AG04449 (cell line): ENCODE data around the gene NRK.
"Not testable (repeated sequence)": the region's sequence is repeated elsewhere in the genome, so short reads cannot be mapped to it uniquely, and the experiment has no call there.

Source experiments
- CTCF ChIA-PET: fragments of 350-600 bp; formaldehyde crosslinking; extraction: SDS; loops from one replicate; lab custom pipeline; 2021; ENCODE audit warnings: antibody characterized with exemption; lab: Yijun Ruan, JAX
- POLR2A ChIA-PET: fragments of 400-600, 350-600 bp; formaldehyde crosslinking; extraction: SDS; loops from one replicate; lab custom pipeline; 2020; ENCODE audit warnings: antibody characterized with exemption, inconsistent platforms; lab: Yijun Ruan, JAX
- DNase-seq: peaks from one replicate; pipeline ENCODE4 v3.0.0-alpha.2; 2010; ENCODE audit warnings: low read depth, low spot score
- H3K4me3 ChIP-seq: 2 replicates; pipeline ENCODE4 v1.5.1; 2011; ENCODE audit warnings: low read depth, mild to moderate bottlenecking, control low read depth, low read length
- TF ChIP-seq, protein P1 (sequence below): IDR thresholded peaks from one replicate; pipeline ENCODE4 v1.5.1; 2011; ENCODE audit warnings: mild to moderate bottlenecking, moderate library complexity, low read length, control low read depth, inconsistent platforms; ENCODE audit not compliant: insufficient read depth; ENCODE audit errors: missing control alignments

The NRK gene

GRCh38 chrX:105945266-105945665, 122.9 kb downstream of the NRK start:
- TF ChIP-seq, protein P1, sequence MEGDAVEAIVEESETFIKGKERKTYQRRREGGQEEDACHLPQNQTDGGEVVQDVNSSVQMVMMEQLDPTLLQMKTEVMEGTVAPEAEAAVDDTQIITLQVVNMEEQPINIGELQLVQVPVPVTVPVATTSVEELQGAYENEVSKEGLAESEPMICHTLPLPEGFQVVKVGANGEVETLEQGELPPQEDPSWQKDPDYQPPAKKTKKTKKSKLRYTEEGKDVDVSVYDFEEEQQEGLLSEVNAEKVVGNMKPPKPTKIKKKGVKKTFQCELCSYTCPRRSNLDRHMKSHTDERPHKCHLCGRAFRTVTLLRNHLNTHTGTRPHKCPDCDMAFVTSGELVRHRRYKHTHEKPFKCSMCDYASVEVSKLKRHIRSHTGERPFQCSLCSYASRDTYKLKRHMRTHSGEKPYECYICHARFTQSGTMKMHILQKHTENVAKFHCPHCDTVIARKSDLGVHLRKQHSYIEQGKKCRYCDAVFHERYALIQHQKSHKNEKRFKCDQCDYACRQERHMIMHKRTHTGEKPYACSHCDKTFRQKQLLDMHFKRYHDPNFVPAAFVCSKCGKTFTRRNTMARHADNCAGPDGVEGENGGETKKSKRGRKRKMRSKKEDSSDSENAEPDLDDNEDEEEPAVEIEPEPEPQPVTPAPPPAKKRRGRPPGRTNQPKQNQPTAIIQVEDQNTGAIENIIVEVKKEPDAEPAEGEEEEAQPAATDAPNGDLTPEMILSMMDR = no peak
- POLR2A ChIA-PET = no interaction called here
- CTCF ChIA-PET = no interaction called here

GRCh38 chrX:105969487-105969886, 147.1 kb downstream of the NRK start:
- CTCF ChIA-PET = no interaction called here
- TF ChIP-seq, protein P1 = no peak
- POLR2A ChIA-PET = no interaction called here
- no peak for DNase-seq
- H3K4me3 ChIP-seq = no peak overlapping the region

More at GRCh38 chrX:105945266-105945665, 122.9 kb downstream of the NRK start:
- DNase-seq = no peak
- no peak overlapping the region for H3K4me3 ChIP-seq

DNA sequence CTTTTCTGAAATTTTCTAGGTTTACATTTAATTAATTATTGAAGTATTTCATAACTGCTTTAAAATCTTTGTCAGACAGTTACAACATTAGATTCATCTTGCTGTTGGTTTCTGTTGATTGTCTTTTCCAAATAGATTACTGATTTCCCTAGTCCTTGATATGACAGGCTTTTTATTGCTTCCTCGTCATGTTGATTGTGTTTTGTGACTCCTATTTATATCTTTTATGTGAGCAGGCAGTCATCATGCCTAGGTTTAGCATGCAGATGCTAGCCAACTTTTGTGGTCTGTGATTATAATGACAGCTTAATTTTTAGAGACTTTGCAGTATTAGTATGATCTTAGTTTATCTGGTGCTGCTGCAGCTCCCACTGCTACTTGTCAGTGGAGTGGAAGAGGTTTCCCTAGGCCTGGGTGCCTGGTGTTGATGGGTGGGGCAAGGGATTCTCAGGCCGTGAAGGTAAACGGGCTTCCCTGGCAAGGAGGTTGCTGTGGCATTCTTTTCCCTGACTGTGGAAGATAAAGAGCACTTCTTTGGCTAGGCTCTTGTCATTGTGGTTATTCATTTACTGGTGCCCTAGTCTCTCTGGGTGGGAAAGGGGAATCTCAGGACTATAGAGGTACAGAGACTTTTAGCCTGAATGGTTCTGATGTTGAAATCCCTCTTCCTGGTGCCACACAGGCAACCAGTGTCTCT, 150.5 kb downstream of the NRK start:
- CTCF ChIA-PET = no interaction called here
- TF ChIP-seq, protein P1 = no peak

DNA sequence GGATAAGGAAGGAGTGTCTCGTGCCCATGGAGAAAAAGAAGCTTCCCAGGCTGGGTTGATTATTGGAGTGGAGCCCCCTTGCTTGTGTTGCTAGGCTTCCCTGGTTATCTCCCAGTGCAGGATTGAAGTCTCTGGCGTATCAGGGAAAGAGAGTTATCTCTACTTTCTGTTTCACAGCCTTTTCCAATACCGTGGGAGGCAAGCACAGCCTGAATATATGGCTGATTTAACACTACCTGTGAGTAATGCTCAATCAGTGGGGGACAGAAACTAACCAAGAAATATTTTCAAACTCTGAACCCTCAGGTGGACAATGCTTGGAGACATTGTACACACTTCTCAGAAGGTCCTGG, 151.0 kb downstream of the NRK start:
- TF ChIP-seq, protein P1 = no peak
- no peak overlapping the region for H3K4me3 ChIP-seq
- DNase-seq = no peak
- CTCF ChIA-PET = no interaction called here
- POLR2A ChIA-PET = no interaction called here

More for the DNA sequence above, 150.5 kb downstream of the NRK start:
- POLR2A ChIA-PET = no interaction called here
- DNase-seq = no peak
- no peak overlapping the region for H3K4me3 ChIP-seq

GRCh38 chrX:105975382-105975781, 153.0 kb downstream of the NRK start:
- no peak overlapping the region for H3K4me3 ChIP-seq
- CTCF ChIA-PET = interaction anchor here (0.7 kb wide), 1 partner anchor 16 kb away, joined by 3 read pairs; no protein-coding TSS in a partner anchor
- no peak for DNase-seq

DNA sequence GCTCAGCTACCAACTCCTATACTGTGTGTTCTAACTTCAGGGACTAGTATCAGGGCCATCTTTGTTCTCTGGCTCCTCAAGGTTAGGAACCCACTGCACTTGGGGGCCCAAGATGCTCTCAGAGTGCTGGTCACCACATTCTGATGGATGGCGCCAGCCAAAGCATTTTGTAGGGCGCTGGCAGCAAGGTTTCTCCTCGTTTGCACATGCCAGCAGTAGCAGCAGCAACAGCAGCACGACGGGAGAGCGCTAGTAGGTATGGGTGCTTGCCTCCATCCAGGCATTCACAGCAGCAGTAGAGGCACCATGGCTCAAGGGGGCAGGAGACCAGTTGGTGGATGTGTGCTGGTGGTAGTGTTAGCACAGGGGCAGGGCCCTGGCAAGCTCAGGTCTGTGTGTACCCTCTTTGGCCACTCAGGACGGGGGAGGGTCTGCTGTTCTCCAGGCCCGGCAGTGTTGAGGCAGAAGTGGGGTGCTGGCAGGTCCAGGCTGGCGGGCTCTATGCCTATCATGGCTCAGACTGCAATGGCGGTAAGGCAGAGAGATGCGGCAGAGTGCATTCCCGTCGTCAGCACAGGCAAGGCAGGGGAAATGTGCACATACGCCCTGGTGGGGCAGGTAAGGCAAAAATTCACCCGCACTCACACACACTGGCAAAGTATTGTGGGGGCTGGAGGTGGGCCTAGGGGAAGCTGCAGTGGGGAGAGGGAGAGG, 159.6 kb downstream of the NRK start:
- POLR2A ChIA-PET = no interaction called here
- CTCF ChIA-PET = no interaction called here
- H3K4me3 ChIP-seq = no peak overlapping the region
- TF ChIP-seq, protein P1 = no peak
- no peak for DNase-seq

More at GRCh38 chrX:105975382-105975781, 153.0 kb downstream of the NRK start:
- POLR2A ChIA-PET = no interaction called here
- TF ChIP-seq, protein P1 = no peak

DNA sequence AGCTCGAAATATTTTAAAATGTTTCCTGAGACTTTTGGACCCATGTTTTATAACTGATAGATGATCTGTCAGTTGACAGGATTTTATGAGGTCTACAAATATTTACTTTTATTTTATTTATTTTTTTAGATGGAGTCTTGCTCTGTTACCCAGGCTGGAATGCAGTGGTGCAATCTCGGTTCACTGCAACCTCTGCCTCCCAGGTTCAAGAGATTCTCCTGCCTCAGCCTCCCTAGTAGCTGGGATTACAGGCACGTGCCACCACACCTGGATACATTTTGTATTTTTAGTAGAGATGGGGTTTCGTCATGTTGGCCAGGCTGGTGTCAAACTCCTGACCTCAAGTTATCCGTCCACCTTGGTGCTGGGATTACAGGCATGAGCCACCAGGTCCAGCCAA, 166.1 kb downstream of the NRK start:
- POLR2A ChIA-PET, DNase-seq, CTCF ChIA-PET, H3K4me3 ChIP-seq: not testable (repeated sequence)
